ENCODE data around the gene SPTLC2. TPM values are rescaled to one million over a fixed set of nuclear protein-coding genes. Genes with fewer than 3 reads are reported as not detected.

Gene SPTLC2
- total RNA-seq, 2 donors from 2014 or later: 20.0 to 24.5 TPM

DNA sequence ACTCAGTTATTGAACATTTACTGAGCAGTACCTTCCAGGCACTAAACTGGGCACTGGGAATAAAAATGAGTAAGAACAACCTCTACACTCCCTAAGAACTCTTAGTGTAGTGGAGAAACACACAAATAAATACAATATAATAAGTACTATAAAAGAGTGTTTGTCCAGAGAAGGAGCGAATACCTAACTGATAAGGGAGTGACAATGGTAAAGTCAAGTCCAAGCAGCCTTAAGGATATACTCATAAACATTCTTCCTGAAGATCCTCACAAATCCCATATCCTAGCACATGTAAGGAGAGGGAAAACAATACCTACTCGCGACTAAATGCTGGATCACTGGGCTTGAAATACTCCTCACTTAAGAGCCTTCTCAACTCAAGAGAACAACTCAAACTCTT lies 32.8 kb downstream of the SPTLC2 start:
- TF ChIP-seq POLR2AphosphoS5 (IDR thresholded peaks at IDR 0.05) (no peak), POLR2A (IDR thresholded peaks at IDR 0.05) (no peak)
- TF ChIP-seq, protein P1, sequence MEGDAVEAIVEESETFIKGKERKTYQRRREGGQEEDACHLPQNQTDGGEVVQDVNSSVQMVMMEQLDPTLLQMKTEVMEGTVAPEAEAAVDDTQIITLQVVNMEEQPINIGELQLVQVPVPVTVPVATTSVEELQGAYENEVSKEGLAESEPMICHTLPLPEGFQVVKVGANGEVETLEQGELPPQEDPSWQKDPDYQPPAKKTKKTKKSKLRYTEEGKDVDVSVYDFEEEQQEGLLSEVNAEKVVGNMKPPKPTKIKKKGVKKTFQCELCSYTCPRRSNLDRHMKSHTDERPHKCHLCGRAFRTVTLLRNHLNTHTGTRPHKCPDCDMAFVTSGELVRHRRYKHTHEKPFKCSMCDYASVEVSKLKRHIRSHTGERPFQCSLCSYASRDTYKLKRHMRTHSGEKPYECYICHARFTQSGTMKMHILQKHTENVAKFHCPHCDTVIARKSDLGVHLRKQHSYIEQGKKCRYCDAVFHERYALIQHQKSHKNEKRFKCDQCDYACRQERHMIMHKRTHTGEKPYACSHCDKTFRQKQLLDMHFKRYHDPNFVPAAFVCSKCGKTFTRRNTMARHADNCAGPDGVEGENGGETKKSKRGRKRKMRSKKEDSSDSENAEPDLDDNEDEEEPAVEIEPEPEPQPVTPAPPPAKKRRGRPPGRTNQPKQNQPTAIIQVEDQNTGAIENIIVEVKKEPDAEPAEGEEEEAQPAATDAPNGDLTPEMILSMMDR (IDR thresholded peaks at IDR 0.05): no peak
- 81% methylated on average over 3 of the region's 3 CpGs for WGBS
- no peak for DNase-seq (ENCODE audit: low spot score)
- Histone ChIP-seq H3K4me3 (no peak overlapping the region), H3K9me3 (no peaks in the 10 kb centered on the region), H3K36me3 (no peaks in the 10 kb centered on the region), H3K4me1 (replicated peaks) (no peaks in the 10 kb centered on the region), H3K27me3 (replicated peaks; ENCODE audit: insufficient read depth) (no peaks in the 10 kb centered on the region), H3K27ac (no peak overlapping the region)
- intact Hi-C loops (cut with DNase I): no loop called here

- no peaks in the 10 kb centered on the region for H3K36me3 ChIP-seq
- no peak overlapping the region for H3K4me3 ChIP-seq
- intact Hi-C loops (cut with DNase I): no loop called here
- H3K4me1 ChIP-seq (replicated peaks): no peaks in the 10 kb centered on the region
- no peak overlapping the region for H3K27ac ChIP-seq
- no peak for DNase-seq (ENCODE audit: low spot score)
- H3K27me3 ChIP-seq (replicated peaks; ENCODE audit: insufficient read depth): no peaks in the 10 kb centered on the region
- H3K9me3 ChIP-seq: no peaks in the 10 kb centered on the region
- TF ChIP-seq, protein P1 (IDR thresholded peaks at IDR 0.05): no peak
- TF ChIP-seq POLR2A (IDR thresholded peaks at IDR 0.05) (no peak), POLR2AphosphoS5 (IDR thresholded peaks at IDR 0.05) (no peak)
- WGBS: 97% methylated on average over 3 of the region's 3 CpGs
These were observed 33.9 kb downstream of the SPTLC2 start for GRCh38 chr14:77582511-77582910.

DNA sequence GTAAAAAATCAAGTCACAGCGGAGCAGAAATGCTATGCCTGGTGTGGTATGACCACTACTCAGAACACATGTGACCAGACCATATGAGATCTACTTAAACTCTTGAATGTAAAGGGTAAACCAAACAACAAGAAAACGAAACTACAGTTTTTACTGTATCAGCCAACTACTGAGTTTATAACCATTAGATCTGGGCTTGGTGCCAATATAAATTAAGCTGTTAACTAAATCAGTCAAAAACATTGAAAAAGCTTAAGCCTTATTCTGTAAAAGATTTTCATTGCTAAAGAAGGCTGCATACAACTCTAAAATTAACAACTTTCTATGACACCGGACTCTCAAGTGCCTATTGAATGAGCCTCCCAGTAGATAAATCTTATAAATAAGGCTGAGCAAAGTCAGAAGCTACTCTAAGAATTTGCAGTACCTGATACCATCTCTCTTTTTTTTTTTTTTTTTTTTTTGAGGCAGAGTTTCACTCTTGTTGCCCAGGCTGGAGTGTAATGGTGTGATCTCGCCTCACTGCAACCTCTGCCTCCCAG lies 35.4 kb downstream of the SPTLC2 start:
- 13% methylated on average over 4 of the region's 4 CpGs for WGBS
- Histone ChIP-seq H3K27ac (peak overlapping the region; percentile 10 to 43), H3K36me3 (no peaks in the 10 kb centered on the region), H3K4me3 (peak overlapping the region in 1 of 2 donors; percentile 18), H3K27me3 (replicated peaks; ENCODE audit: insufficient read depth) (no peaks in the 10 kb centered on the region), H3K9me3 (no peaks in the 10 kb centered on the region), H3K4me1 (replicated peaks) (no peaks in the 10 kb centered on the region)
- DNase-seq (ENCODE audit: low spot score): no peak
- TF ChIP-seq POLR2A (IDR thresholded peaks at IDR 0.05): no peak
- TF ChIP-seq, protein P1 (IDR thresholded peaks at IDR 0.05): no peak
- intact Hi-C loops (cut with DNase I): no loop called here

GRCh38 chr14:77580477-77580876 lies 36.0 kb downstream of the SPTLC2 start:
- intact Hi-C loops (cut with DNase I): no loop called here
- Histone ChIP-seq H3K4me1 (replicated peaks) (no peaks in the 10 kb centered on the region), H3K36me3 (no peaks in the 10 kb centered on the region), H3K27me3 (replicated peaks; ENCODE audit: insufficient read depth) (no peaks in the 10 kb centered on the region), H3K4me3 (peak overlapping the region in 1 of 2 donors; percentile 18), H3K9me3 (no peaks in the 10 kb centered on the region), H3K27ac (peak overlapping the region in 1 of 2 donors; percentile 10)
- DNase-seq (ENCODE audit: low spot score): no peak
- TF ChIP-seq, protein P1 (IDR thresholded peaks at IDR 0.05): no peak
- no peak for TF ChIP-seq POLR2AphosphoS5 (IDR thresholded peaks at IDR 0.05)
- no peak for TF ChIP-seq POLR2A (IDR thresholded peaks at IDR 0.05)
- WGBS: 83% methylated on average over 4 of the region's 4 CpGs

GRCh38 chr14:77579780-77580179 lies 36.7 kb downstream of the SPTLC2 start:
- intact Hi-C loops (cut with DNase I): no loop called here
- no peaks in the 10 kb centered on the region for H3K27me3 ChIP-seq (replicated peaks; ENCODE audit: insufficient read depth)
- WGBS: 27% methylated on average over 1 of the region's 1 CpG
- no peak for TF ChIP-seq POLR2AphosphoS5 (IDR thresholded peaks at IDR 0.05)
- TF ChIP-seq POLR2A (IDR thresholded peaks at IDR 0.05): no peak
- TF ChIP-seq, protein P1 (IDR thresholded peaks at IDR 0.05): no peak
- no peak overlapping the region for H3K27ac ChIP-seq
- H3K4me3 ChIP-seq: no peak overlapping the region
- no peaks in the 10 kb centered on the region for H3K9me3 ChIP-seq
- no peak for DNase-seq (ENCODE audit: low spot score)
- no peaks in the 10 kb centered on the region for H3K4me1 ChIP-seq (replicated peaks)
- H3K36me3 ChIP-seq: no peaks in the 10 kb centered on the region

All from prostate gland (tissue), 2 donors.